IPS-18c (cell line): Measurements from ENCODE around the gene KRTAP10-12.

Experiments
- H3K4me3 ChIP-seq: 2 replicates; pipeline ENCODE4 v1.7.0; 2013; ENCODE audit warnings: low read depth, mild to moderate bottlenecking, low read length, moderate library complexity; ENCODE audit not compliant: insufficient read depth
- H3K9me3 ChIP-seq: one replicate; pipeline ENCODE4 v1.6.1; 2013; ENCODE audit warnings: mild to moderate bottlenecking, low read length, moderate library complexity; ENCODE audit not compliant: control insufficient read depth, insufficient read depth

Gene KRTAP10-12

GRCh38 chr21:44720170-44720569 lies 23.2 kb downstream of the KRTAP10-12 start:
- no peak overlapping the region for H3K4me3 ChIP-seq
- no peaks in the 10 kb centered on the region for H3K9me3 ChIP-seq

DNA sequence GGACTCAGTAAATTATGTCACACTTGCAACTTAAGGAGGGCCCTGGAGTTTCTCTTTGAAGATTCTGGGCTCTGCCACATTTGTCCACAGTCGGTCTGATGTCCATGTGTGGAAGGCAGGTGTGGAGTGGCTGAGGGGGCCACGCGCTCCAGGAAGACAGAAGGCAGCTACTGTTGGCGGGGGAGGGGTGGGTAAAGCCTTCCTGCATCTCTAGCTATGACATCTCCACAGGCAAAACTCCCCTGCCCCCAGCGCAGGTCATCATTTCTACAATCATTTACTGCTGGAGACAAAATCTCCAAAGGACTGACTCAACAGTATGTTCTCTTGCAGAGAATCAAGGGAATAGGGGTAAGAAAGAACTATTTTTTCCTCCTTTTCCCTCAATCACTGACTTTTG lies 25.8 kb downstream of the KRTAP10-12 start:
- H3K9me3 ChIP-seq: peaks cover 2% of the 10 kb centered on the region
- no peak overlapping the region for H3K4me3 ChIP-seq

GRCh38 chr21:44723177-44724131 lies 26.5 kb downstream of the KRTAP10-12 start:
- Histone ChIP-seq H3K9me3 (peaks cover 2% of the 10 kb centered on the region), H3K4me3 (no peak overlapping the region)

GRCh38 chr21:44724196-44724595 lies 27.2 kb downstream of the KRTAP10-12 start:
- Histone ChIP-seq H3K9me3 (peaks cover 2% of the 10 kb centered on the region), H3K4me3 (no peak overlapping the region)

GRCh38 chr21:44724926-44725325 lies 28.0 kb downstream of the KRTAP10-12 start:
- peaks cover 2% of the 10 kb centered on the region for H3K9me3 ChIP-seq
- no peak overlapping the region for H3K4me3 ChIP-seq

DNA sequence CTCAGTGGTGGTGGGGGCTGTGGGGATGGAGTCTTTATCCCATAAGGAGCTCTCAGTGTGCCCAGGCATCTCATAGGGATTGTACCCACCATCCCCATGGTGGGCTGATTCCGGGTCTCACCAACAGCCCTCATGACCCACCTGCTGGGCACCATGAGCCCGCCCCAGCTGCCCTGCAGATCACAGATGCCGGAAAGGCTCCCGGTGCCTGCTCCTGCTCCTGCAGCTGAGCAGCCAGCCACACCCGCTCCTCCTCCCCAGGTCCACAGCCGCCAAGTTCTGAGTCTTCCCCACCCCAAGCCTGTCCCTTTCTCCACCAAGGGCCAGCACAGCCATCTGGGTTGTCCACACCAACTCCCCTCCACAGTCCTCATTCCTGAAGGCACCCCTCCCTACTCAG lies 29.9 kb downstream of the KRTAP10-12 start:
- H3K9me3 ChIP-seq: peaks cover 6% of the 10 kb centered on the region
- no peak overlapping the region for H3K4me3 ChIP-seq

- Histone ChIP-seq H3K4me3 (no peak overlapping the region), H3K9me3 (peaks cover 6% of the 10 kb centered on the region)
Measured at GRCh38 chr21:44727321-44727720, 30.3 kb downstream of the KRTAP10-12 start.

DNA sequence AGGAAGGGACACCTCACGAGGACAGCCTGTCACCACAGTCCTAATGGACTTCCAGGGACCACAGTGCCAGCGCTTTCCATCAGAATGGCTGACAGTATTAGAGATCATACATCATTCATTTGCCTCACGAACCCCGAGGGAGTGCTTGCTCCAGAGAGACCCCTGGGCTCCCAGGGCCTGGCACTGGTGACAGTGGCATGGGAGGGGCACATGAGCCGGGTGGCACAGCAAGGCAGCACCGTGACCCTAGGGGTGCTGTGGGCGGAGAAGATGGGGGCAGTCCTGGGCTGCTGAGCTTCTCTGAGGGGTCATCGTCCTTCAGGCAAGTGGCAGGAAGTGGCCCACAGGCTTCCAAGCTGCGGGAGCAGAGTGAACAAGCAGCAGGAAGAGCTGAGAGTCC lies 30.8 kb downstream of the KRTAP10-12 start:
- no peak overlapping the region for H3K4me3 ChIP-seq
- peaks cover 6% of the 10 kb centered on the region for H3K9me3 ChIP-seq

DNA sequence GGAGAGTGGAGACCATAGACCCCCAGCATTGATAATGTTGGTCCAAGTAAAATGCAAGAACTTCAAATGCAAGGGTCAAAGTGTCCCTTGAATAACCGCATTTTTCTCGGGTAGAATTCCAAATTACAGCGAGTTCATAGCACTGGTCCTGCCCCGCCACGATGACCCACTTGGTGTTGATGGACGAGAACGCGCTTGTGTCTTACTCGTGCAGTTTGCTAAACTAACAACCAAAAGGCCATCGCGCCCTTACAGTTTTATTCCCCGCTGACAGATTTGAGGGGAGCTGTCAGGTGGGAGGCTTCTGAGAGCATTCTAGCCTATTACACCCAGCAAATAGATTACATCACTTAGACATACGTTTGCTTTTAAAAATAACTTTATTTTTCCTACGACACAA lies 31.7 kb downstream of the KRTAP10-12 start:
- H3K4me3 ChIP-seq: no peak overlapping the region
- H3K9me3 ChIP-seq: peaks cover 6% of the 10 kb centered on the region

DNA sequence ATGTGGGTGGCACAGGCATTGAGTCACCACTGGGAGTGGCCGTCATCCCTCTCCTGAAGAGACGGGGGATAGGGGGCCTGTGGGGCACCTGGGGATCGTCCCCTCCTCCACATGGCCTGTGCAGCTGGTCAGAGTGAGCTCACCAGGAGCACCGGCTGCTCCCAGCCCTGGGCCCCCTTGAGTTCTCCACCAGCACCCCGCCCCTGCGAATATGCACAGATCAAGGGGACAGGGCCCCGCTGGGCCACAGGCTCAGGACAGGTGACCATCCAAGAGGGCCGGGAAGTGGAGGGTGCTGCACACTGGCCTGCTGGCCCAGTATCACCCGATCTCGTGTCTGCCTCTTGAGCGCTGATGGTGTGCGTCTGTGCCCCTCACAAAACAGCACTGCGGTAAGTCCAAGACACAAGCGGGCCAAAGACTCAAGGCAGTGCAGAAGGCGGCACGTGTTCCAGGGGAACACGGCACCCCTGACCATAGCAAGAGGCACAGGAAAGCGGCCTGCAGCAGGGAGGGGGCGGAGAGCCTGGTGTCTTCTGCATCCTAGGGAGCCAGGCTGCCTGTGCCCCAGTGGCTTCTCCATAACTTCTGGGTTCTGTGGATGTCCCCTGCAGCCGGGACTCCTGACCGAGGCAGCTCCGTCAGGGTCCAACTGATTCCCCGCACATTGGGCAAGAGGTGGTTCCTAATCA lies 32.5 kb downstream of the KRTAP10-12 start:
- no peak overlapping the region for H3K4me3 ChIP-seq
- peaks cover 6% of the 10 kb centered on the region for H3K9me3 ChIP-seq

GRCh38 chr21:44730028-44730395 lies 33.0 kb downstream of the KRTAP10-12 start:
- peaks cover 6% of the 10 kb centered on the region for H3K9me3 ChIP-seq
- no peak overlapping the region for H3K4me3 ChIP-seq

DNA sequence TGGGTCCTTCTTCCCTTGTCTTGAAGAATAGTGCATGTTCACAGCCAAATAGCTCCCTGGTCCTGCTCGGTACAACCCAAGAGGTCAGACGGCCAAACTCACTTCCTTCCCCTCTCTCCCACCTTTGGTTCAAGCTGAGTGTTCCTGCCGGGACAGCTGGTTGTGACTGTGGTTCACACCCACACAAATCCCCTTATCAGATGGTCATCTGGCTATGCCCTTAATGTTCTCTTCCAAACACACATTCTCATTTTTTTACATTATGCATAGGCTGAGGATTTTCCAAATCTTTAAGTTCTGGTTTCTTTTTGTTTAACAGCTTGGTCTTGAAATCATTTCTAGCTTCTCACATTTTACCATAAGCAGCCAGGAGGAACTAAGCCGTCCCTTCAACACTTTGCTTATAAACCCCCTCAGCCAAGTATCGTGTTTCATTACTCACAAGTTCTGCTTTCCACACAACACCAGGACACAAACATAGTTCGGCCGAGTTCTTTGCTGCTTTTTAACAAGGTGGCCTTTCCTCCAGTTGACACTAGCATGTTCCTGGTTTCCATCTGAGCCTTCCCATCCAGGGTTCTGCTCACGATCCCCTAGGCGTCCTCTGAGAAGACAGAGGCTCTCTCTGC lies 34.1 kb downstream of the KRTAP10-12 start:
- Histone ChIP-seq H3K4me3 (no peak overlapping the region), H3K9me3 (peaks cover 4% of the 10 kb centered on the region)

DNA sequence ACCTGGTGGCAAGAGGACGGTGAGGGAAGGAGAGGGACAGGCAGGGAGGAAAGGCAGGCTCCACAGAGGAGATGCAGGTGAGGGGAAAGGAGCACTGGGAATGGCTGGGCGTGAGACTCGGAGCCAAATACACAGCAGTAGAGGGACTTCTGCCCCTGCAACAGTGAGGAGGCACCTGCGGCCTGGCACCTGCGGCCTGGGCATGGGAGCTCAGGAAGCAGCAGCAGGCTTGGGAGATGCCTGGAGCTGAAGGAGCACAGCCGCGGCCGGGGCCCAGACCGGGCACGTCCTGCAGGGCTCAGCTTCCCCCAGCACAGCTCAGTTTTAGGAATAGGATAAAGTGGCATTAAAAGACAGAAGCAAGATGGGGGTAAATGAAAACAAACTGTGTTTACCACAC lies 35.3 kb downstream of the KRTAP10-12 start:
- Histone ChIP-seq H3K9me3 (peaks cover 10% of the 10 kb centered on the region), H3K4me3 (no peak overlapping the region)

GRCh38 chr21:44732956-44733355 lies 36.0 kb downstream of the KRTAP10-12 start:
- no peak overlapping the region for H3K4me3 ChIP-seq
- H3K9me3 ChIP-seq: peaks cover 10% of the 10 kb centered on the region

DNA sequence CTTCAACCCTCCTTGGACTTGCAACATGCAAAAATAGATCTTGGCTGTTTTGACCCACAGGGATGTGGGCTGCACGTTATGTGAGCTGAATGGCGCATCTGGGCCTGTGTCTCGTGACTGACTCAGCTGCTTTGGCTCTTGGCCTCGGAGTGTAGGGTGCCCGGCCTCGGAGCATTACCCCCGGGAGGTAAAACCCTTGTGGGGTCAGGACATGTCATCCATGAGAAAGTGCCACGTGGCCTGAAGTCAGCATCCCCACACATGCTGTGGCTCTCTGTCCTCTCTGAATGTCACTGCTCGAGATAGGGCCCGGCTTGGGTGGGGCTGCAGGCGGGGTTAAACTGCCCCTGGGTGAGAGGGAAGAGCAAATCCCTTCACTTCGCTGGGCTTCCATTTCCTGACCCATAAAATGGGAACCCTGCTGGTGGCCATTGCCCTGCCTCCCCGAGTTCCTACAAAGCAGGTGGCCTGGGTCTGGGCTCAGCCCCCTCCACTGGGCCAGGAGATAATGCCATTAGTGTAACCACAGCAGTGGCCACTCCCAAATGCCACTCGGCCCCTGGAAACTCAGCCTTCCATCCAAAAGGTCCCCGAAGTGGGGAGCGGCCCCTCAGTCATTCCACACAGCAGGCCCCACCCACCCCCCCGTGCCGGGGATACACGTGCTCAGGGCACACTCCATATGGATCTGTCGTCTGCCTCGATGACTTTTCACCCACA lies 37.2 kb downstream of the KRTAP10-12 start:
- peaks cover 17% of the 10 kb centered on the region for H3K9me3 ChIP-seq
- no peak overlapping the region for H3K4me3 ChIP-seq

DNA sequence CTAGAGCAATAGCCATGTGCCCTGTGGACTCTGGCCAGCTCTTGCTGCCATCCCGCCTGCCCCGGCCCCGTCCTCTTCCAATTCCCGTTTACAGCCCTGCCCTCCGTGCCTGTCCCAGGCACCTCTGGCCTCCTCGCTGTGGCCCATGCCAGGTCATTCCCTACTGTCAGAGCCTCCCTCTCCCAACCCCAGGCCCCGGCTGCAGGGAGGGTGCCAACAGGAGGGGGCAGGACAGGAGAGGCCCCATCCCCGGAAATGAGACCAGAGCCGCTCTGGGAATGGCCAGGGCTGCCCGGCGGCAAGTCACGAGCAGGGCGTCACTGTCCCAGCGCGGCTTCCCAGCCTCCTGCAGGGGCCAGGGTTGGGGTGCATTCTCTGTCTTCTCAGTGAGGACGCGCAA lies 37.9 kb downstream of the KRTAP10-12 start:
- H3K9me3 ChIP-seq: peaks cover 17% of the 10 kb centered on the region

GRCh38 chr21:44735821-44736220 lies 38.8 kb downstream of the KRTAP10-12 start:
- Histone ChIP-seq H3K4me3 (no peak overlapping the region), H3K9me3 (peaks cover 13% of the 10 kb centered on the region)

More for the DNA sequence above, 37.9 kb downstream of the KRTAP10-12 start:
- no peak overlapping the region for H3K4me3 ChIP-seq
